Loucy (cell line): ENCODE data around the gene TSPAN33.

Experiments
- H2AFZ ChIP-seq: fragments of 200-600 bp; sonication (generic); 2 replicates; pipeline ENCODE4 v1.6.0; 2016; ENCODE audit warnings: antibody characterized with exemption, mild to moderate bottlenecking, low read length, moderate library complexity
- H3F3A ChIP-seq: fragments of 200-600 bp; 2 replicates; pipeline ENCODE4 v1.6.0; 2016; ENCODE audit warnings: antibody characterized with exemption, low read depth, mild to moderate bottlenecking
- H3K27me3 ChIP-seq: fragments of 200-600 bp; sonication (generic); 2 replicates; pipeline ENCODE4 v1.6.1; 2014; ENCODE audit warnings: low read length, mild to moderate bottlenecking; ENCODE audit not compliant: insufficient read depth, poor library complexity, severe bottlenecking
- H3K36me3 ChIP-seq: fragments of 200-600 bp; sonication (generic); 2 replicates; pipeline ENCODE4 v1.6.1; 2016; ENCODE audit warnings: low read length; ENCODE audit not compliant: insufficient read depth
- H3K4me1 ChIP-seq: fragments of 200-600 bp; sonication (generic); 2 replicates; pipeline ENCODE4 v1.5.1; 2014; ENCODE audit warnings: low read length, mild to moderate bottlenecking; ENCODE audit not compliant: insufficient read depth, poor library complexity, severe bottlenecking
- H3K4me2 ChIP-seq: fragments of 200-600 bp; sonication (generic); 2 replicates; pipeline ENCODE4 v1.6.0; 2014; ENCODE audit warnings: antibody characterized with exemption, low read length, low read depth, mild to moderate bottlenecking; ENCODE audit not compliant: poor library complexity, severe bottlenecking
- H3K4me3 ChIP-seq: fragments of 200-600 bp; sonication (generic); 2 replicates; pipeline ENCODE4 v1.5.1; 2014; ENCODE audit warnings: low read length, mild to moderate bottlenecking, mixed read lengths; ENCODE audit not compliant: poor library complexity, severe bottlenecking
- H3K79me2 ChIP-seq: fragments of 200-600 bp; sonication (generic); 2 replicates; pipeline ENCODE4 v1.6.1; 2014; ENCODE audit warnings: low read length; ENCODE audit not compliant: insufficient read depth
- H3K9ac ChIP-seq: fragments of 200-600 bp; sonication (generic); 2 replicates; pipeline ENCODE4 v1.6.0; 2014; ENCODE audit warnings: mild to moderate bottlenecking, low read depth, low read length, moderate library complexity; ENCODE audit not compliant: poor library complexity, severe bottlenecking
- H3K9me2 ChIP-seq: fragments of 200-600 bp; sonication (generic); replicated peaks from 2 replicates; pipeline ENCODE4 v1.6.1; 2016; ENCODE audit warnings: low read depth, low read length, mixed read lengths
- H3K9me3 ChIP-seq: fragments of 200-600 bp; sonication (generic); 2 replicates; pipeline ENCODE4 v1.6.1; 2014; ENCODE audit warnings: mild to moderate bottlenecking, antibody characterized with exemption, low read length, low read depth; ENCODE audit not compliant: insufficient read depth
- H4K20me1 ChIP-seq: fragments of 200-600 bp; sonication (generic); 2 replicates; pipeline ENCODE4 v1.6.0; 2014; ENCODE audit warnings: antibody characterized with exemption, low read length, mild to moderate bottlenecking; ENCODE audit not compliant: insufficient read depth, poor library complexity, severe bottlenecking
- EZH2phosphoT487 ChIP-seq: fragments of 200-600 bp; IDR thresholded peaks from 2 replicates; pipeline ENCODE4 v1.6.1; 2018; ENCODE audit warnings: antibody characterized with exemption, mild to moderate bottlenecking, moderate library complexity, borderline replicate concordance
- TF ChIP-seq, protein P1 (sequence below): fragments of 200-600 bp; sonication (generic); conservative IDR thresholded peaks from 2 replicates; pipeline ENCODE4 v1.5.1; 2014; ENCODE audit warnings: mild to moderate bottlenecking, antibody characterized with exemption, low read length

Gene TSPAN33

DNA sequence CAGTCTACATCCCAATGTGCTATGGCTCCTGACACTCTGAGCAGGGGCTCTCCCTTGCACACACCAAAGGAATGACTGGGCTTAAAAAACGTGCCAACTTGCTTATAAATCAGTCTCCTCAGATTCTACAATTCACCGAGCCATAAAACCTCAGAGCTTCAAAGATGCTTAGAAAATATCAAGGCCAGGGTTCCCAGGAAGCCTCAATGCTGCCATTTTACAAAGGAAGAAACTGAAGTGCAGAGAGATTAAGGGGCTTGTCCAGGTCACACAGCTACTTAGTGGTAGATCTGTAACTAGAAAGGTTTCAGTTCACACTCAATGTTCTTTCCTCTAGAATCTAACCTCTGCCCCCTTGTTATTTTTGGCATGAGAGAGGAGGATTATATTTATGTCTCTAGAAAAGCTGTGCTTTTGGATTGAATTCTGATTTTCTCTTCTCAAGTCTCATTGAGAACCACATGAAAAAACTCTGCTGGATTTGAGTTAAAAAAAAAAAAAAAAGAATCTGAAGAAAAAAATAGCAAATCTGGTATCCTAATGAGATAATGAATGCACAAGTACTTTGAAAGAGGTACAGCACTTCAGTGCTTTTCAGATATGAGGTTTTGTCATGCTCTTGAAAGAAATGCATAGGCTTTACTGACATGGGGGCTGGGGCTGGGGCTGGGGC lies 22.3 kb upstream of the TSPAN33 start:
- TF ChIP-seq, protein P1, sequence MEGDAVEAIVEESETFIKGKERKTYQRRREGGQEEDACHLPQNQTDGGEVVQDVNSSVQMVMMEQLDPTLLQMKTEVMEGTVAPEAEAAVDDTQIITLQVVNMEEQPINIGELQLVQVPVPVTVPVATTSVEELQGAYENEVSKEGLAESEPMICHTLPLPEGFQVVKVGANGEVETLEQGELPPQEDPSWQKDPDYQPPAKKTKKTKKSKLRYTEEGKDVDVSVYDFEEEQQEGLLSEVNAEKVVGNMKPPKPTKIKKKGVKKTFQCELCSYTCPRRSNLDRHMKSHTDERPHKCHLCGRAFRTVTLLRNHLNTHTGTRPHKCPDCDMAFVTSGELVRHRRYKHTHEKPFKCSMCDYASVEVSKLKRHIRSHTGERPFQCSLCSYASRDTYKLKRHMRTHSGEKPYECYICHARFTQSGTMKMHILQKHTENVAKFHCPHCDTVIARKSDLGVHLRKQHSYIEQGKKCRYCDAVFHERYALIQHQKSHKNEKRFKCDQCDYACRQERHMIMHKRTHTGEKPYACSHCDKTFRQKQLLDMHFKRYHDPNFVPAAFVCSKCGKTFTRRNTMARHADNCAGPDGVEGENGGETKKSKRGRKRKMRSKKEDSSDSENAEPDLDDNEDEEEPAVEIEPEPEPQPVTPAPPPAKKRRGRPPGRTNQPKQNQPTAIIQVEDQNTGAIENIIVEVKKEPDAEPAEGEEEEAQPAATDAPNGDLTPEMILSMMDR = no peak
- no peak for TF ChIP-seq EZH2phosphoT487
- Histone ChIP-seq H3K79me2 (no peaks in the 10 kb centered on the region), H3F3A (no peaks in the 10 kb centered on the region), H3K9ac (no peak overlapping the region), H3K36me3 (no peaks in the 10 kb centered on the region), H2AFZ (no peak overlapping the region), H3K9me3 (no peaks in the 10 kb centered on the region; the same call in 1 of the 2 replicates), H3K9me2 (no peaks in the 10 kb centered on the region), H3K4me1 (no peaks in the 10 kb centered on the region), H4K20me1 (no peaks in the 10 kb centered on the region), H3K4me2 (no peak overlapping the region), H3K4me3 (no peak overlapping the region), H3K27me3 (no peaks in the 10 kb centered on the region)

DNA sequence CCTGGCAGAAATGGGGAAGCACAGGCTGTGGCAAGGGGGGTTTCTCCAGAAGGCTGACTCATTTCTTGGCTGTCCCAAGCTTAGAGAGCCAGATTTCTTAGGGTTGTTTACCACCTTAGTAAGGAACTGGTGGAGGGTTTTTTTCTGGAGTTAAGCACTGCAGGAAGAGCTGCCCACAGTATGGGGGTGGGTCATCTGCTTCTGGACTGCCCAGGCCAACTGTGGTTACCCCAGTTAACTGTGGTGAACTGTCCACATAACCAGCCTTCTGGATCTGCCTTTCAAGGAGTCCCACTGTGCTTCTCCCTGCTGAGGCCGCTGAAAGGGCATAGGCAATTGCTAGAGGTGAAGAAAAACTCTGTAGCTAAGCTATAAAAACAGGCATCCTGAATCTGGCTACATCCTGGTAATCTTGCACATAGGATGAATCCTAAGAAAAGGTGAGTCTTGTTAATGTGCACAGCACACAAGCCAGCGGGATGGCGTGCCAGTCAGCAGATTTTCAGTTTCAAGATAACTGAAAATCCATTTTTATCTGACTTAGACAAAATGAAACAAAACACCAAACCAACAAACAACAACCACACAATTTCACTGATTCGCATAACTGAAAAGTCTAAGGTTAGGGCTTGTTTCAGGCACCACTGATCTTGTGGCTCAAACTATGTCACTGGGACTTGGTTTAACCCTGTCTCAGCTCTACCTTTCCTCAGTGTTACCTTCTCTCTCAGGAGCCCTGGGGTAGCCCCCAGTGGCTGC lies 21.6 kb upstream of the TSPAN33 start:
- Histone ChIP-seq H4K20me1 (no peaks in the 10 kb centered on the region), H3K4me2 (no peak overlapping the region), H3F3A (no peaks in the 10 kb centered on the region), H3K9me3 (no peaks in the 10 kb centered on the region; the same call in 1 of the 2 replicates), H3K9ac (no peak overlapping the region), H2AFZ (no peak overlapping the region), H3K36me3 (no peaks in the 10 kb centered on the region), H3K79me2 (no peaks in the 10 kb centered on the region), H3K4me3 (no peak overlapping the region), H3K4me1 (no peaks in the 10 kb centered on the region), H3K9me2 (no peaks in the 10 kb centered on the region), H3K27me3 (no peaks in the 10 kb centered on the region)
- TF ChIP-seq EZH2phosphoT487 = no peak
- TF ChIP-seq, protein P1 = no peak

DNA sequence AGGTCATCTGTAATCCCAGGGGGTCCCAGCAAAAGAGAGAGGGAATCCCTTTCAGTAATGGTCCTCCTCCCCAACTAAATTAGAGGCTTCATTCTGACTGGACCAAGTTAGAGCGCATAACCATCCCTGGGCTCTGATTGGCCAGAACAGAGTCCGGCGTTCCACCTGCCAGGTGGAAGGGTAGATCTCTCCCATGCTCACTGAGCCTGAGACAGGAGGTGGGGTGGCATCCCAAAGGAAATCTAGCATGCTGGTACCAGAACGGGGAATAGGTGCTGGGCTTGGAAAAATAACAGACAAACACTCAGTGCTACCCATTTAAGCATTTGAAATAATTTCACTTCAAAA lies 21.0 kb upstream of the TSPAN33 start:
- no peak overlapping the region for H3K9ac ChIP-seq

More for the DNA sequence above, 21.0 kb upstream of the TSPAN33 start:
- Histone ChIP-seq H3K36me3 (no peaks in the 10 kb centered on the region), H3K4me3 (no peak overlapping the region), H3K27me3 (no peaks in the 10 kb centered on the region), H3K9me2 (no peaks in the 10 kb centered on the region), H3K79me2 (no peaks in the 10 kb centered on the region), H2AFZ (no peak overlapping the region), H3K4me1 (no peaks in the 10 kb centered on the region), H3K4me2 (no peak overlapping the region), H4K20me1 (no peaks in the 10 kb centered on the region), H3F3A (no peaks in the 10 kb centered on the region), H3K9me3 (no peaks in the 10 kb centered on the region; the same call in 1 of the 2 replicates)
- TF ChIP-seq, protein P1 = no peak
- no peak for TF ChIP-seq EZH2phosphoT487
